ENCODE data around the gene RRP9. TPM values are rescaled to one million over a fixed set of nuclear protein-coding genes. Genes with fewer than 3 reads are reported as not detected.

The RRP9 gene
- total and polyA plus RNA-seq, 10 of the 15 experiments (the other 5 are each of a cell fraction or from before 2014, with no cell fraction given), result 4.7 to 91.5 (median 41.7) TPM

DNA sequence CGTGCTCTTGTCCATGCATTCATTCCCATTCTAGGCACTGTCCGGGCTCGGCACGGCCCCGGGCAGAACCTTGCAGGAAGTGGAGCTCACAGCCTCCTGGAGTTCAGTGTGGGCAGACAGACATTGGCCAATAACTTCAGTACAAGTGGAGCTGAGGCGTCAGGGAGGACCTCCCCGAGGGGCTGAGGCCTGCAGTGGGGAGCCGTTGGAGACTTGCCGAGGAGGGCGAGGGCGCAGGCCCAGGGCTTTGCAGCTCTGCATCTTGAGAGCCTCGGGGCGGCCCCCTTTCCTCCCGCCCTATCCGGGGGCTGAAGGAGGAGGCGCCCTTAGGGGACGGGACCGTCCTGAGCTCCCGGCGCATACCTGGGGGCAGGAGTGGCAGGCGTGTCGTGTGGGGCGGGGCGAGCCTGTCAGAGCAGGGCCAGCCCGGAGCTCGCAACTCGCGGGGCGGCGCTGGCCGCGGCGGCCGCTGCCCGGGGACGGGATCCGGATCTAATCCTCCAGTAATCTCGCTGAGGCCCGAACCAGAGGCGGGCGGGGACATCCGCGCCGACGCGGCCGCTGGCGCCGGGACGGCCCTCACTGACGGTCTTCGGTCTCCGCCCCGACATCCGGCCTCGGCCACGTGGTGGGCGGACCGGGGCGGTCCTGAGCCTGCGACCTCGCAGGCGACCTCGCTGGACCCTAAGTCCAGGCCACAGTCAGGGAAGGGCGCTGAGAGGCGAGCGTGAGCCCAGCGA lies 41.3 kb upstream of the RRP9 start, which contains the start of gene ACY1 (continued):
- TF ChIP-seq USF2 (IDR thresholded peaks at IDR 0.05; ENCODE audit: borderline replicate concordance, low read depth, low read length) (peak; percentile 68), SIN3A (IDR thresholded peaks at IDR 0.05; ENCODE audit: low read depth, low read length) (peak; percentile 47; the same call in 1 of the 2 replicates), RUNX3 (IDR thresholded peaks at IDR 0.05; ENCODE audit: low read length) (no peak), RB1 (IDR thresholded peaks at IDR 0.05; ENCODE audit: borderline replicate concordance) (no peak; the same call in 1 of the 2 replicates), CHD1 (IDR thresholded peaks at IDR 0.05; ENCODE audit: low read depth, low read length) (no peak), YBX1 (IDR thresholded peaks at IDR 0.05) (no peak), MXI1 (IDR thresholded peaks at IDR 0.05; ENCODE audit: low read depth, low read length) (peak; percentile 79; the same call in 1 of the 2 replicates), REST (IDR thresholded peaks at IDR 0.05; ENCODE audit: low read depth, low read length) (peak; percentile 6; the same call in 1 of the 2 replicates), NFYB (IDR thresholded peaks at IDR 0.05; ENCODE audit: insufficient read depth, low read depth, low read length) (0 out of 2 replicates have a peak, but pooled peaks have one; percentile 21), RELA (IDR thresholded peaks at IDR 0.05; ENCODE audit: borderline replicate concordance, partially characterized antibody) (peak; percentile 50), ZNF592 (IDR thresholded peaks at IDR 0.05) (no peak), IKZF1 (conservative IDR thresholded peaks at IDR 0.05) (peak; percentile 65), RCOR1 (conservative IDR thresholded peaks at IDR 0.05; ENCODE audit: low read depth, low read length) (no peak), NFXL1 (IDR thresholded peaks at IDR 0.05; ENCODE audit: borderline replicate concordance) (no peak)
- TF ChIP-seq, protein P1, sequence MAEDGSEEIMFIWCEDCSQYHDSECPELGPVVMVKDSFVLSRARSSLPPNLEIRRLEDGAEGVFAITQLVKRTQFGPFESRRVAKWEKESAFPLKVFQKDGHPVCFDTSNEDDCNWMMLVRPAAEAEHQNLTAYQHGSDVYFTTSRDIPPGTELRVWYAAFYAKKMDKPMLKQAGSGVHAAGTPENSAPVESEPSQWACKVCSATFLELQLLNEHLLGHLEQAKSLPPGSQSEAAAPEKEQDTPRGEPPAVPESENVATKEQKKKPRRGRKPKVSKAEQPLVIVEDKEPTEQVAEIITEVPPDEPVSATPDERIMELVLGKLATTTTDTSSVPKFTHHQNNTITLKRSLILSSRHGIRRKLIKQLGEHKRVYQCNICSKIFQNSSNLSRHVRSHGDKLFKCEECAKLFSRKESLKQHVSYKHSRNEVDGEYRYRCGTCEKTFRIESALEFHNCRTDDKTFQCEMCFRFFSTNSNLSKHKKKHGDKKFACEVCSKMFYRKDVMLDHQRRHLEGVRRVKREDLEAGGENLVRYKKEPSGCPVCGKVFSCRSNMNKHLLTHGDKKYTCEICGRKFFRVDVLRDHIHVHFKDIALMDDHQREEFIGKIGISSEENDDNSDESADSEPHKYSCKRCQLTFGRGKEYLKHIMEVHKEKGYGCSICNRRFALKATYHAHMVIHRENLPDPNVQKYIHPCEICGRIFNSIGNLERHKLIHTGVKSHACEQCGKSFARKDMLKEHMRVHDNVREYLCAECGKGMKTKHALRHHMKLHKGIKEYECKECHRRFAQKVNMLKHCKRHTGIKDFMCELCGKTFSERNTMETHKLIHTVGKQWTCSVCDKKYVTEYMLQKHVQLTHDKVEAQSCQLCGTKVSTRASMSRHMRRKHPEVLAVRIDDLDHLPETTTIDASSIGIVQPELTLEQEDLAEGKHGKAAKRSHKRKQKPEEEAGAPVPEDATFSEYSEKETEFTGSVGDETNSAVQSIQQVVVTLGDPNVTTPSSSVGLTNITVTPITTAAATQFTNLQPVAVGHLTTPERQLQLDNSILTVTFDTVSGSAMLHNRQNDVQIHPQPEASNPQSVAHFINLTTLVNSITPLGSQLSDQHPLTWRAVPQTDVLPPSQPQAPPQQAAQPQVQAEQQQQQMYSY (CRISPR knock-in tag; IDR thresholded peaks at IDR 0.05), result no peak
